H1 (cell line): Measurements from ENCODE around the gene UVRAG. TPM values are rescaled to one million over a fixed set of nuclear protein-coding genes. Genes with fewer than 3 reads are reported as not detected.

ENCODE experiments used
- CTCF ChIA-PET: fragments of 300-600 bp; sonication (Branson Sonifier 250); formaldehyde crosslinking; loops from one replicate; lab custom pipeline; 2021; ENCODE audit not compliant: partially characterized antibody; lab: Charles Lee
- POLR2A ChIA-PET: fragments of 300-600 bp; sonication (Branson Sonifier 250); formaldehyde crosslinking; loops from one replicate; lab custom pipeline; 2021; ENCODE audit warnings: inconsistent platforms; ENCODE audit not compliant: partially characterized antibody; lab: Charles Lee
- DNase-seq, 2 experiments: peaks; one replicate each; pipeline versions ENCODE4 v3.0.0 to v3.0.0-alpha.2; 2010 to 2022; ENCODE audit warnings: low spot score in 2 of 2, low read depth in 1 of 2, mixed read lengths in 1 of 2
- FAIRE-seq: peaks from 2 replicates; lab custom pipeline; 2011; peaks lifted over from hg19 to GRCh38; lab: Jason Lieb, UNC
- H2AFZ ChIP-seq: 2 replicates; pipeline ENCODE4 v1.8.1; 2012; ENCODE audit warnings: low read length, inconsistent platforms
- H2AK5ac ChIP-seq: 2 replicates; pipeline ENCODE4 v1.6.1; 2013; ENCODE audit warnings: low read depth, low read length
- H2BK120ac ChIP-seq: replicated peaks from 2 replicates; pipeline ENCODE3; 2013; ENCODE audit warnings: low read depth, low read length, inconsistent platforms
- H2BK12ac ChIP-seq: 2 replicates; pipeline ENCODE4 v1.6.1; 2013; ENCODE audit warnings: low read depth, low read length
- H2BK15ac ChIP-seq: 2 replicates; pipeline ENCODE4 v1.6.1; 2013; ENCODE audit warnings: low read length
- H2BK20ac ChIP-seq: 2 replicates; pipeline ENCODE4 v1.6.1; 2013; ENCODE audit warnings: low read length
- H2BK5ac ChIP-seq: 2 replicates; pipeline ENCODE4 v1.6.1; 2013; ENCODE audit warnings: low read depth, low read length
- H3K14ac ChIP-seq: 2 replicates; pipeline ENCODE4 v1.6.1; 2013; ENCODE audit warnings: inconsistent platforms; ENCODE audit not compliant: insufficient read length
- H3K18ac ChIP-seq: 2 replicates; pipeline ENCODE4 v1.6.1; 2013; ENCODE audit warnings: low read length; ENCODE audit errors: extremely low read depth
- H3K23ac ChIP-seq: 2 replicates; pipeline ENCODE4 v1.6.1; 2013; ENCODE audit warnings: inconsistent platforms; ENCODE audit not compliant: insufficient read length
- H3K23me2 ChIP-seq: 2 replicates; pipeline ENCODE4 v1.6.1; 2013; ENCODE audit warnings: low read depth, low read length
- H3K27ac ChIP-seq: 2 replicates; pipeline ENCODE4 v1.6.1; 2011; ENCODE audit warnings: low read depth, low read length, inconsistent platforms
- H3K27me3 ChIP-seq, 4 experiments: replicated peaks in 1 of 4; 1 replicate in 1 of 4; 2 replicates in 3 of 4; pipeline versions ENCODE4 v1.6.1 to v1.8.1; 2011 to 2013; ENCODE audit warnings: low read length in 3 of 4, mild to moderate bottlenecking in 3 of 4, inconsistent platforms in 2 of 4, mixed read lengths in 2 of 4, moderate library complexity in 1 of 4; ENCODE audit not compliant: control insufficient read depth in 3 of 4, insufficient read depth in 3 of 4; ENCODE audit errors: extremely low read depth in 1 of 4
- H3K36me3 ChIP-seq, 4 experiments: 2 replicates each; pipeline versions ENCODE4 v1.6.1 to v1.8.1; 2011 to 2013; ENCODE audit warnings: mild to moderate bottlenecking in 4 of 4, low read length in 3 of 4, moderate library complexity in 2 of 4, control low read depth in 1 of 4, inconsistent platforms in 1 of 4; ENCODE audit not compliant: insufficient read depth in 4 of 4, control insufficient read depth in 2 of 4
- H3K4ac ChIP-seq: replicated peaks from 2 replicates; pipeline ENCODE3; 2013; ENCODE audit warnings: low read length, low read depth, mixed read lengths, inconsistent platforms; ENCODE audit not compliant: insufficient read length
- H3K4me1 ChIP-seq, 4 experiments: replicated peaks in 1 of 4; 1 replicate in 1 of 4; 2 replicates in 3 of 4; pipeline versions ENCODE4 v1.6.1 to v1.8.1; 2011 to 2013; ENCODE audit warnings: low read length in 3 of 4, inconsistent platforms in 2 of 4, mixed read lengths in 1 of 4; ENCODE audit not compliant: insufficient read depth in 4 of 4, control insufficient read depth in 3 of 4
- H3K4me2 ChIP-seq, 2 experiments: 2 replicates each; pipeline versions ENCODE4 v1.6.1 to v1.8.1; 2011 to 2013; ENCODE audit warnings: low read depth in 2 of 2, low read length in 2 of 2, control low read depth in 1 of 2, inconsistent platforms in 1 of 2, mild to moderate bottlenecking in 1 of 2; ENCODE audit not compliant: insufficient read depth in 1 of 2
- H3K4me3 ChIP-seq, 4 experiments: fragments of 200-600, 300-600 bp in 1 of 4; sonication (generic), shearing (Covaris generic), sonication (Bioruptor Twin) in 1 of 4; 2 replicates each; pipeline versions ENCODE4 v1.5.1 to v1.8.1; 2011 to 2016; ENCODE audit warnings: low read length in 4 of 4, low read depth in 3 of 4, control low read depth in 2 of 4, inconsistent platforms in 2 of 4, mild to moderate bottlenecking in 2 of 4, mixed read lengths in 1 of 4, moderate library complexity in 1 of 4; ENCODE audit not compliant: insufficient read depth in 2 of 4; ENCODE audit errors: extremely low read depth in 1 of 4
- H3K56ac ChIP-seq: replicated peaks from 2 replicates; pipeline ENCODE3; 2013; ENCODE audit warnings: low read depth, mild to moderate bottlenecking, mixed read lengths, low read length, inconsistent platforms; ENCODE audit not compliant: insufficient read length
- H3K79me1 ChIP-seq: 2 replicates; pipeline ENCODE4 v1.6.1; 2013; ENCODE audit warnings: low read depth, low read length, control low read depth
- H3K79me2 ChIP-seq, 2 experiments: 2 replicates each; pipeline versions ENCODE4 v1.6.1 to v1.8.1; 2012 to 2013; ENCODE audit warnings: low read length in 2 of 2, mild to moderate bottlenecking in 2 of 2, inconsistent platforms in 1 of 2; ENCODE audit not compliant: insufficient read depth in 2 of 2, control insufficient read depth in 1 of 2
- H3K9ac ChIP-seq, 4 experiments: replicated peaks in 1 of 4; 1 replicate in 1 of 4; 2 replicates in 3 of 4; pipeline versions ENCODE4 v1.6.1 to v1.8.1; 2011 to 2013; ENCODE audit warnings: low read depth in 3 of 4, low read length in 3 of 4, control low read depth in 2 of 4, mild to moderate bottlenecking in 2 of 4, moderate library complexity in 2 of 4, inconsistent platforms in 1 of 4; ENCODE audit errors: extremely low read depth in 1 of 4
- H3K9me3 ChIP-seq, 2 experiments: 2 replicates each; pipeline versions ENCODE4 v1.6.1 to v1.8.1; 2012 to 2013; ENCODE audit warnings: mild to moderate bottlenecking in 2 of 2, moderate library complexity in 2 of 2, control low read depth in 1 of 2, inconsistent platforms in 1 of 2, low read depth in 1 of 2, low read length in 1 of 2, mixed read lengths in 1 of 2; ENCODE audit not compliant: insufficient read depth in 2 of 2
- H4K20me1 ChIP-seq, 2 experiments: replicated peaks in 1 of 2; 2 replicates each; pipeline versions ENCODE3 to v1.8.1; 2011 to 2013; ENCODE audit warnings: inconsistent platforms in 2 of 2, low read length in 2 of 2, mild to moderate bottlenecking in 1 of 2; ENCODE audit not compliant: insufficient read depth in 2 of 2, control insufficient read depth in 1 of 2
- H4K5ac ChIP-seq: 2 replicates; pipeline ENCODE4 v1.6.1; 2013; ENCODE audit warnings: low read length, low read depth, mixed read lengths, inconsistent platforms; ENCODE audit not compliant: insufficient read length
- H4K8ac ChIP-seq: 2 replicates; pipeline ENCODE4 v1.8.0; 2013; ENCODE audit warnings: mild to moderate bottlenecking, moderate library complexity, low read length, inconsistent platforms; ENCODE audit not compliant: insufficient read depth; ENCODE audit errors: extremely low read depth
- H4K91ac ChIP-seq: replicated peaks from 2 replicates; pipeline ENCODE3; 2013; ENCODE audit warnings: low read length, mixed read lengths, inconsistent platforms; ENCODE audit not compliant: insufficient read length
- SP4 ChIP-seq: IDR thresholded peaks from 2 replicates; pipeline ENCODE4 v1.6.1; 2012; ENCODE audit warnings: low read length, inconsistent platforms
- TCF12 ChIP-seq: IDR thresholded peaks from 2 replicates; pipeline ENCODE4 v1.6.1; 2011; ENCODE audit warnings: low read depth, mild to moderate bottlenecking, low read length
- TEAD4 ChIP-seq: IDR thresholded peaks from 2 replicates; pipeline ENCODE4 v1.6.1; 2012; ENCODE audit warnings: low read depth, low read length, inconsistent platforms, mixed read lengths
- WGBS, 2 experiments: shearing (Covaris generic) in 1 of 2; methylation state at CpG; one replicate each; pipeline versions ENCODE4 v1.1.6 to v1.1.7; 2013 to 2015; ENCODE audit warnings: low lambda C conversion rate in 2 of 2, mixed read lengths in 2 of 2, inconsistent platforms in 1 of 2, low coverage in 1 of 2, missing lambda C conversion rate in 1 of 2; ENCODE audit not compliant: insufficient replicate concordance in 2 of 2, insufficient coverage in 1 of 2, insufficient read length in 1 of 2; ENCODE audit errors: extremely low coverage in 1 of 2, missing lambda C conversion rate in 1 of 2; 5-methylcytosine and 5-hydroxymethylcytosine counted together
- polyA plus RNA-seq, 7 experiments: library from polyadenylated mRNA; depleted of rRNA in 3 of 7; stranded (reverse) in 5 of 7; unstranded in 2 of 7; fragments of >200 nt in 5 of 7; fragments of 200-250 nt in 2 of 7; gene quantifications; 1 replicate in 5 of 7; 2 replicates in 1 of 7; 4 replicates in 1 of 7; pipeline versions ENCODE4 v1.2.1 to v1.2.3, GENCODE V29; 2011 to 2013; ENCODE audit warnings: missing spikeins in 2 of 7, mixed read lengths in 2 of 7
- total RNA-seq: library from RNA; stranded (reverse); fragmentation: NEBNext Ultra II Directional; extraction: Animal tissue kit (Norgen Biotek cat#: 25700); gene quantifications from 2 replicates; pipeline ENCODE4 v1.2.1, GENCODE V29; 2021

UVRAG gene
- total and polyA plus RNA-seq, 2 of the 8 experiments (the other 6 are each of a cell fraction or from before 2014, with no cell fraction given): 5.5 to 14.7 TPM

- H2BK12ac ChIP-seq: no peak overlapping the region
- WGBS, 2 experiments: 100% methylated on average over 1 of the region's 1 CpG; no CpG with 5 or more reads in 1 of the 2 experiments
- peaks cover 6 to 19% of the 10 kb centered on the region in 2 experiments; a peak in 3 of 4 replicates for H3K9me3 ChIP-seq
- H2BK20ac ChIP-seq: no peak overlapping the region
- no peak overlapping the region for H3K14ac ChIP-seq
- peaks cover 0 to 6% (median 1%) of the 10 kb centered on the region in 4 experiments; a peak in 2 of 8 replicates for H3K36me3 ChIP-seq
- DNase-seq (no peak), FAIRE-seq (no peak)
- ChIA-PET CTCF (no interaction called here), POLR2A (no interaction called here)
- no peak overlapping the region for H2AK5ac ChIP-seq
- H3K4me1 ChIP-seq: peaks cover 0 to 2% (median 0%) of the 10 kb centered on the region in 4 experiments; a peak in 1 of 7 replicates
- H3K18ac ChIP-seq: no peak overlapping the region
- no peak overlapping the region for H3K9ac ChIP-seq
- no peak overlapping the region for H3K4me2 ChIP-seq
- H3K56ac ChIP-seq: no peak overlapping the region
- no peak overlapping the region for H2BK120ac ChIP-seq
- no peak overlapping the region for H4K8ac ChIP-seq
- no peaks in the 10 kb centered on the region for H3K79me1 ChIP-seq
- H3K4me3 ChIP-seq: no peak overlapping the region
- H2BK15ac ChIP-seq: no peak overlapping the region
- no peak overlapping the region for H3K4ac ChIP-seq
- no peak for TF ChIP-seq TEAD4
- TF ChIP-seq SP4: no peak
- TF ChIP-seq TCF12: no peak
- no peak overlapping the region for H2BK5ac ChIP-seq
- H4K20me1 ChIP-seq: no peaks in the 10 kb centered on the region
- no peaks in the 10 kb centered on the region for H3K23me2 ChIP-seq
- H3K27ac ChIP-seq: no peak overlapping the region
- H3K27me3 ChIP-seq: no peaks in the 10 kb centered on the region
- H4K91ac ChIP-seq: no peak overlapping the region
- no peak overlapping the region for H4K5ac ChIP-seq
- no peak overlapping the region for H3K23ac ChIP-seq
- H3K79me2 ChIP-seq: no peaks in the 10 kb centered on the region
- H2AFZ ChIP-seq: no peak overlapping the region
These were observed 232.2 kb downstream of the UVRAG start for GRCh38 chr11:76047231-76047630.
